Muscle of arm (tissue), 14 donors: Measurements from ENCODE around the gene SCGB1C2. TPM values are rescaled to one million over a fixed set of nuclear protein-coding genes. Genes with fewer than 3 reads are reported as not detected.
"Not testable (repeated sequence)": the region's sequence is repeated elsewhere in the genome, so short reads cannot be mapped to it uniquely, and the experiment has no call there.

Experiments
- DNase-seq: peaks from one replicate; pipeline ENCODE4 v3.0.0-alpha.2; 2013
- long read RNA-seq, 11 donors: transcript quantifications; one replicate each; lab custom pipeline, GENCODE V29; 2026
- polyA plus RNA-seq, 12 donors: library from polyadenylated mRNA; unstranded; fragments of 120-200 nt; gene quantifications; one replicate each; pipeline ENCODE4 v1.2.1, GENCODE V29; 2013; ENCODE audit not compliant: insufficient read length in 12 of 12

The SCGB1C2 gene
- not detected for polyA plus RNA-seq
- long read RNA-seq, donor 1 = 0 reads
- long read RNA-seq, donor 2 = 0 reads
- long read RNA-seq, donor 3 = 0 reads
- long read RNA-seq, donor 4 = 0 reads
- long read RNA-seq, donor 5 = 0 reads
- long read RNA-seq, donor 6 = 0 reads
- long read RNA-seq, donor 7 = 0 reads
- long read RNA-seq, donor 8 = 0 reads
- long read RNA-seq, donor 9 = 0 reads
- long read RNA-seq, donor 10 = 0 reads
- long read RNA-seq, donor 11 = 0 reads

GRCh38 chr17:137166-137807, at the start of gene SCGB1C2:
Gene SCGB1C2 (plus strand): TSS chr17:137569. CDS start chr17:137591, 22 bp downstream.
- not testable (repeated sequence) for DNase-seq

- peak; percentile 22 for DNase-seq
Measured at GRCh38 chr17:113111-113510, 24.3 kb upstream of the SCGB1C2 start.

DNA sequence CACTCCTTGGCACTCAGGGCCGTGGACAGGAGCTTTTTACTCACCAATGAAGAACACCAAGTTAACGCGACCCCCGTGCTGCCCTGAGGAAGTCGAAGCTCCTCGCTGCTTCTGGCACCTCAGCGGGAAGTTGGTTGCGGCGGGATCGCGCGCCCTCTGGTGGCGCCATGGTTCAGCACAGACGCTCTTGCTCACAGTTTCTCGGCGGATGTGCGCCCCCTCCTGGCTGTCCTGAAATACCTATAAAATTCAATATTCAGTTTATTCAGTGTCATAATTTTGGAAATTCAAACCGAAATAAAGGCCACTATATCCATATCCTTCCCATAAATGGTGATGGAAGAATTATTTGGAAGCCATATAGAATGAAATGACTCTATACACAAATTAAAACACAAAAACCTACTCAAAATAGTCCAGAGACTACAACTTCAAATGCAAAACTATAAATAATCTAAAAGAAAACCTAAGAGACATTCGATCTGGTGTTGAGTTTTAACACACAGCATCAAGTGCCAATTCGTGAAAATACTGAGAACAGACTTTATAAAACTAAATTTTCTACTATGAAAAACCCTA, 18.9 kb upstream of the SCGB1C2 start:
- DNase-seq = not testable (repeated sequence)

GRCh38 chr17:133932-134331, 3.4 kb upstream of the SCGB1C2 start:
- not testable (repeated sequence) for DNase-seq

GRCh38 chr17:134332-134785, 3.0 kb upstream of the SCGB1C2 start:
- DNase-seq = not testable (repeated sequence)

DNA sequence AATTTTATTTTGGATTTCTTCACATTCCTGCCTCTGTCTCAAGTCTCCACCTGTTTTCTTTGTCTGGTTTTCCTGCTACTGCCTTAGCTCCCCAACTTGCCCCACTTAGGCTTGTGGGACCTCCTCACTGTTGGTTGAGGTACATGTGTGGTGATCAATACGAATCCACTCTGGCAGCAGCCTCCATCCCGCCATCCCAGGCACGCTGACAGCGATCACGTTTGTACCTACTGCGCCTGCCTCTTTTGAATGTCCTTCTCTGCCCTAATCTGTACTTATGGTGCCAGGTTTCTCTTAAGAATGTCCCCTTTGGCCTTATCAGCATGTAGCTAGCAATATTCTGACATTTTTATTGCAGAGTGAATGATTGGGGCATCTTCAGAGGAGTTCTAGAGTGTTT, 2.3 kb upstream of the SCGB1C2 start:
- not testable (repeated sequence) for DNase-seq

DNA sequence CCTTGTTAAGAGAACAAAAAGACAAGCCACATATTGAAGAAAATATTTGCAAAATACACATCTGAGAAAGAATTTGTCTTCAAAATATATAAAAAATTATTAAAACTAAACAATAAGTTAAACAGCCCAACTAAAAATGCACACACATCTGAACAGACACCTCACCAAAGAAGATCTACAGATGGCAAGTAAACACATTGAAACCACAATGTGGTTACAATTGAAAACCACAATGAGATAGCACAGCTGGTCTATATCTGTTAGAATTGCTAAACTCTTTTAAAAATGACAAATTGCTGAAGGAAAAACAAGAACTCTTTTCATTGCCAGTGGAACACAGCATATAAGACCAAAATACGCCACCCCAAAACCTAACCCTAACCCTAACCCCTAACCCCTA, 1.5 kb upstream of the SCGB1C2 start:
- DNase-seq = not testable (repeated sequence)

DNA sequence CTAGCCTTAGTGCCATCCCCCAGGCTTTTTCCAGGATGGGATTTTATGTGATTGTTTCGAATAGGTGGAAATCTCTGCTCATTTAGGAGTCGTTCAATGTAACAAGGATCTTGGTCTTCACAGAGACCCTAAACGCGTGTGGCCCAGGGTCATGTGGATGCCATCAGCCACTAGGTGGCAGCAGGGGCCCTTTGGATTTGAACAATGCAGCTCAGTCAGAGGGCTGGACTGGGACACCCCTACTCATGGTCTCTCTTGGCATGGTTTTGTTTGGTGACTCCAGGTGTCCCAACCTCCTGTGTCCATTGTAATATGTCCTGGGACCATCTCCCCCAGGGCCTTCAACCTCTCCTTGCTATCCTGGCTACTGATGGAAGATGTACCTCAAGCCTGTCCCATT, 838 bp upstream of the SCGB1C2 start:
- DNase-seq = not testable (repeated sequence)

DNA sequence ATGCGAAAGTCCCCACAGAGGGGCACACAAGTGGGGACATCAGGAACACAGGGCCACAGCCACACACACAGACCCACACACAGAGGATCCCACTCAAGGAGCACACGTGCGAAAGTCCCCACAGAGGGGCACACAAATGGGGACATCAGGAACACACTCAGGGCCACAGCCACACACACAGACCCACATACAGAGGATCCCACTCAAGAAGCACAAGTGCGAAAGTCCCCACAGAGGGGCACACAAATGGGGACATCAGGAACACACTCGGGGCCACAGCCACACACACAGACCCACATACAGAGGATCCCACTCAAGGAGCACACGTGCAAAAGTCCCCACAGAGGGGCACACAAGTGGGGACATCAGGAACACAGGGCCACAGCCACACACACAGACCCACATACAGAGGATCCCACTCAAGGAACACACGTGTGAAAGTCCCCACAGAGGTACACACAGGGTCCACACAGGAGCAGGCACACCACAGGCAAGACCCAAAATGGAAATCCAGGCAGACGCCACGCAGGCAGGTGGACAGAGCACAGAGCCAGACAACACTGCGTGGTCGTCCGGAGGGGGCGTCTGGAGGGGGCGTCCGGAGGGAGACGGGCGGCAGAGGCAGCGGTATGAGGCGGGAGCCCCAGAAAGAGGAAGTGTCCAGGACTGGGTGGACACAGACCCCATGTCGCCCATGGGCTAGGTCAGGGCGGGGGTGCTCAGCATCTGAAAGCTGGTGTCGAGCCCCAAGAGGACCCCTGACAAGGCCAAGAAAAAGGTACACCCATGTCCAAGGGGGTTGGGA, 2.2 kb downstream of the SCGB1C2 start:
- DNase-seq = not testable (repeated sequence)

- DNase-seq = no peak
Measured at GRCh38 chr17:142102-142661, 4.8 kb downstream of the SCGB1C2 start.

GRCh38 chr17:142876-143784, 5.8 kb downstream of the SCGB1C2 start:
- DNase-seq = no peak

- peak; percentile 81 for DNase-seq
Measured at GRCh38 chr17:143785-144281, 6.5 kb downstream of the SCGB1C2 start.

DNA sequence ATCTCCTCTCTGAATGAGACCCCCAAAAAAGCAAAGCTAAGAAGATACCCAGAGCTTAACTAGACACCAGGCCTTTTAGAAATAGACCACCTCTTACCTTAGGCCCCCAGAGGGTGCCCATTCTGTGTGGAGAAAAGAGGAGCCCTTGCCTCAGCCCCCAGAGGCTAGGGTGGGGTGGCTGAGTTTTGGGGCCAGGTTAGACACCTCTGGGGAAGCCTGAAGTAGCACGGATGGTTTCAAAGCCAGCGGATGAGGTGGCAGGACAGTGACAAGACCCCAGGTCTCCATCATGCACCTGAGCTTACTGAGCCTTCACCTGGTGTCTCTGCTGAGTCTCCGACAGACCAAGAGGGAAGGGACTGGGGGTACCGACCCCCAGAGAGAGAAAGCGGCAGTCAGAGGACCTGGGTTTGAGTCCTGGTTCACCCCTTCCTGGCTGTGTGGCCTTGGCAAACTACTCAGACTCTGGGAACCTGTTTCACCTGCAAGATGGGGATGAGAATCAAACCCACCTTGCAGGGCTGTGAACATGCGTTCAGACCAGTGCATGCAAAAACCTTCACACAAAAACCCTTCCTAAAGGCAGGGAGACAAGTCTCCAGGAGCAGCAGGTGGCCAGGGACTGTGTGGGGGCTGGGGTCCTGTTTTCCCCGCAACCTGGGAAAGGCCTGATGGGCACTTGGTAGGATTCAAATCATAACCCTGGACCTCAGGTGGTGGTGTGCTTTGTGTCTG, 7.7 kb downstream of the SCGB1C2 start:
- no peak for DNase-seq

- peak; percentile 23 for DNase-seq
Measured at GRCh38 chr17:145671-146541, 8.5 kb downstream of the SCGB1C2 start.

DNA sequence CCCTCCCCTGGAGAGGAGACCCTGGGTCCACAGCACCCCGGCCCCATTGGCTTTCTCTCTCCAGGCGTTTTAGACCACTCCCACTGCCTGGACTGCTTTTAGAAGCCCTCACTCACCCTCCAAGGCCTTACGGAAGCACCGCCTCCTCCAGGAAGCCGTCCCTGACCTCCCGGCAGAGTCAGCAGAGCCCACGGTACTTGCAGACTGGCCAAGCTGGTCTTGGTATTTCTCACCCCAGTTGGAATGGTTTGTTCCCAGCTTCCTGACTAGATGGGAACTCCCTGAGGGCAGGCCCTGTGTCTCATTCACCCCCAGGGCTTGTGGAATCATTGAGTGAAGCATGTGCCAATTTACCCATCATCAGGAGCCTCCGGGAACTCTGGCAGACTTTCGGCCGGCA, 9.2 kb downstream of the SCGB1C2 start:
- DNase-seq = no peak

GRCh38 chr17:146983-147761, 9.8 kb downstream of the SCGB1C2 start:
- no peak for DNase-seq

DNA sequence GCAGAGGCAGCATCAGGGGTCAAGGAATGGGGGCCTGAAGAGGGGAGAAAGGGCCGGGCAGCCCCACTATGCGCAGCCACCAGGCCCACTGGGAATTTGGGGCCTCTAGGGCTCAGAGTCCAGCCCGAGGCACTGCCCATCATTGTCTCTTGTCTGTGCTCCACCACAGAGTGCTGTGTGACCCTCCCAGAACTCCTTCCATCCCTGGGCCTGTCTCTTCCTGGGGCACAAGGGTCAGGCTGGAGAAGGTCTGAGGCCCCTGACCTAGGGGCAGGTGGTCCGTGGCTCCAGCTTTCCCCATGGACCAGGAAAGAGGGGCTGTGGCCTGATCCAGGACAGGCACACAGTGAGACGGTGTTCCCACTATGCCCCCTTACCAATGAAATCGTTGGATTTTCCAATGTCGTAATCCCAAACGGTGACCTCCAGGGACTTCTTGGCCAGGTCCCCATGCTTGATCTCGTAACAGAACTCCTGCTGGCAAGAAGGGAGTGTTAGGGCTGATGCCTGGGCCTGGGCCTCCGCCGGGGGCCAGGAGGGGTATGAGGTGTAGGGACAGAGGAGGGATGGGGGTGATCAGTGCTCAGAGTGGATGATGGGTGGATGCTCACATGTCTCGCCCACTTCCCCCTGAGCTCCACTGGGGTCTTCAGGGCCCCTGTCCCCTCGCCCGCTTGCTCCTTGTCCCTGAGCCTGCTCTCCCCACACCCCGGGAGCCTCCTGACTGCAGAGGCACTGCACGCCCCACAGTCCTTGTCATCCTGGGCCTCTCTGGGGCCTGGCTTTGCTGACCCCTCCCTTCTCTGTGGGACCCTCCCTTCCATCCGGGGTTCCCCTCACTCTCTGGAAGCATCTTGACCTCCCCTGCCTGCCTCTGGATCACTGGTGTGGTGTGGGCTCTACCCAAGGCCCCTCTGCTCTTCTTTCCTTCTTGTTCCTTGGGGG, 10.7 kb downstream of the SCGB1C2 start:
- DNase-seq = no peak
